ENCODE results near the gene PPP1R16B.
A peak's percentile ranks its signal among the peaks of the same experiment; 100 is the strongest.
"Not testable (repeated sequence)": the region's sequence is repeated elsewhere in the genome, so short reads cannot be mapped to it uniquely, and the experiment has no call there.

PPP1R16B gene

GRCh38 chr20:38854654-38855066, 49.2 kb downstream of the PPP1R16B start:
- TF ChIP-seq Cebpa-rat (IDR thresholded peaks at IDR 0.05): no peak
- Histone ChIP-seq H4K20me1 (no peaks in the 10 kb centered on the region), H3K4me2 (no peak overlapping the region), H3K36me3 (0 out of 2 replicates have a peak, but pooled peaks cover 3% of the 10 kb centered on the region), H3K9me3 (no peaks in the 10 kb centered on the region), H3K27me3 (no peaks in the 10 kb centered on the region), H3K27ac (no peak overlapping the region), H3K4me3 (no peak overlapping the region), H3K4me1 (peaks cover 8% of the 10 kb centered on the region), H3K9ac (no peak overlapping the region)

- Histone ChIP-seq H4K20me1 (no peaks in the 10 kb centered on the region), H3K4me1 (peaks cover 11% of the 10 kb centered on the region), H3K9ac (no peak overlapping the region), H3K4me3 (no peak overlapping the region), H3K27me3 (no peaks in the 10 kb centered on the region), H3K4me2 (peak overlapping the region; percentile 43; the same call in 1 of the 2 replicates), H3K9me3 (no peaks in the 10 kb centered on the region), H3K27ac (no peak overlapping the region), H3K36me3 (0 out of 2 replicates have a peak, but pooled peaks cover 3% of the 10 kb centered on the region)
- TF ChIP-seq Cebpa-rat (IDR thresholded peaks at IDR 0.05): no peak
Observed at GRCh38 chr20:38855356-38855755, 49.9 kb downstream of the PPP1R16B start.

- Histone ChIP-seq H3K27ac (no peak overlapping the region), H3K36me3 (0 out of 2 replicates have a peak, but pooled peaks cover 3% of the 10 kb centered on the region), H3K4me3 (no peak overlapping the region), H3K9ac (no peak overlapping the region), H3K27me3 (no peaks in the 10 kb centered on the region), H3K4me1 (peaks cover 23% of the 10 kb centered on the region), H3K9me3 (no peaks in the 10 kb centered on the region), H3K4me2 (no peak overlapping the region), H4K20me1 (no peaks in the 10 kb centered on the region)
- no peak for TF ChIP-seq Cebpa-rat (IDR thresholded peaks at IDR 0.05)
Observed at GRCh38 chr20:38856570-38856969, 51.1 kb downstream of the PPP1R16B start.

GRCh38 chr20:38857703-38858102, 52.2 kb downstream of the PPP1R16B start:
- H3K4me2 ChIP-seq: no peak overlapping the region
- H3K4me1 ChIP-seq: peaks cover 34% of the 10 kb centered on the region
- no peak for TF ChIP-seq Cebpa-rat (IDR thresholded peaks at IDR 0.05)
- H3K27me3 ChIP-seq: no peaks in the 10 kb centered on the region
- H3K9ac ChIP-seq: no peak overlapping the region
- no peaks in the 10 kb centered on the region for H3K9me3 ChIP-seq
- H3K27ac ChIP-seq: no peak overlapping the region
- H4K20me1 ChIP-seq: no peaks in the 10 kb centered on the region
- 0 out of 2 replicates have a peak, but pooled peaks cover 3% of the 10 kb centered on the region for H3K36me3 ChIP-seq
- H3K4me3 ChIP-seq: no peak overlapping the region

GRCh38 chr20:38859070-38859690, 53.7 kb downstream of the PPP1R16B start:
- H4K20me1 ChIP-seq: no peaks in the 10 kb centered on the region
- H3K4me3 ChIP-seq: no peak overlapping the region
- no peaks in the 10 kb centered on the region for H3K9me3 ChIP-seq
- H3K36me3 ChIP-seq: no peaks in the 10 kb centered on the region
- no peaks in the 10 kb centered on the region for H3K27me3 ChIP-seq
- no peak overlapping the region for H3K4me2 ChIP-seq
- peaks cover 47% of the 10 kb centered on the region for H3K4me1 ChIP-seq
- no peak overlapping the region for H3K9ac ChIP-seq
- no peak for TF ChIP-seq Cebpa-rat (IDR thresholded peaks at IDR 0.05)
- no peak overlapping the region for H3K27ac ChIP-seq

GRCh38 chr20:38859857-38860256, 54.4 kb downstream of the PPP1R16B start:
- peaks cover 47% of the 10 kb centered on the region for H3K4me1 ChIP-seq
- not testable (repeated sequence) for H3K36me3 ChIP-seq, H3K9ac ChIP-seq, H3K4me3 ChIP-seq, H3K27ac ChIP-seq, H4K20me1 ChIP-seq, H3K9me3 ChIP-seq, H3K27me3 ChIP-seq, H3K4me2 ChIP-seq

GRCh38 chr20:38861071-38861401, 55.5 kb downstream of the PPP1R16B start:
- H3K27ac ChIP-seq: no peak overlapping the region

GRCh38 chr20:38862226-38862625, 56.7 kb downstream of the PPP1R16B start:
- no peaks in the 10 kb centered on the region for H4K20me1 ChIP-seq
- H3K27ac ChIP-seq: peak overlapping the region; percentile 53; the same call in 1 of the 2 replicates
- no peak overlapping the region for H3K4me3 ChIP-seq
- peak overlapping the region; percentile 71 for H3K4me2 ChIP-seq
- H3K4me1 ChIP-seq: peaks cover 56% of the 10 kb centered on the region
- TF ChIP-seq Cebpa-rat (IDR thresholded peaks at IDR 0.05): no peak
- no peaks in the 10 kb centered on the region for H3K9me3 ChIP-seq
- no peaks in the 10 kb centered on the region for H3K36me3 ChIP-seq
- H3K9ac ChIP-seq: no peak overlapping the region
- no peaks in the 10 kb centered on the region for H3K27me3 ChIP-seq

More at GRCh38 chr20:38861071-38861401, 55.5 kb downstream of the PPP1R16B start:
- no peak overlapping the region for H3K4me3 ChIP-seq
- H3K9ac ChIP-seq: no peak overlapping the region
- no peaks in the 10 kb centered on the region for H4K20me1 ChIP-seq
- H3K36me3 ChIP-seq: no peaks in the 10 kb centered on the region
- no peaks in the 10 kb centered on the region for H3K9me3 ChIP-seq
- H3K4me1 ChIP-seq: peaks cover 44% of the 10 kb centered on the region
- H3K27me3 ChIP-seq: no peaks in the 10 kb centered on the region
- H3K4me2 ChIP-seq: peak overlapping the region; percentile 30
- no peak for TF ChIP-seq Cebpa-rat (IDR thresholded peaks at IDR 0.05)

- Histone ChIP-seq H3K27me3 (no peaks in the 10 kb centered on the region), H3K4me3 (no peak overlapping the region), H4K20me1 (no peaks in the 10 kb centered on the region), H3K9ac (peak overlapping the region; percentile 27; the same call in 1 of the 2 replicates), H3K27ac (peak overlapping the region; percentile 53), H3K9me3 (no peaks in the 10 kb centered on the region), H3K36me3 (no peaks in the 10 kb centered on the region), H3K4me1 (peaks cover 66% of the 10 kb centered on the region), H3K4me2 (peak overlapping the region; percentile 71)
- TF ChIP-seq Cebpa-rat (IDR thresholded peaks at IDR 0.05): no peak
Observed at GRCh38 chr20:38863024-38863851, 57.7 kb downstream of the PPP1R16B start.

- H3K27ac ChIP-seq: no peak overlapping the region
- no peaks in the 10 kb centered on the region for H3K27me3 ChIP-seq
- H3K9ac ChIP-seq: no peak overlapping the region
- H4K20me1 ChIP-seq: no peaks in the 10 kb centered on the region
- H3K4me2 ChIP-seq: no peak overlapping the region
- TF ChIP-seq Cebpa-rat (IDR thresholded peaks at IDR 0.05): no peak
- H3K36me3 ChIP-seq: no peaks in the 10 kb centered on the region
- peaks cover 74% of the 10 kb centered on the region for H3K4me1 ChIP-seq
- H3K4me3 ChIP-seq: no peak overlapping the region
- H3K9me3 ChIP-seq: peaks cover 5% of the 10 kb centered on the region
Observed at GRCh38 chr20:38864662-38865061, 59.2 kb downstream of the PPP1R16B start.
